HG02943 (cell line): Measurements from ENCODE around the gene TCF7.
"Not testable (repeated sequence)": the region's sequence is repeated elsewhere in the genome, so short reads cannot be mapped to it uniquely, and the experiment has no call there.

Experiments used
- ATAC-seq: cut with Tn5 transposase; IDR thresholded peaks from one replicate; pipeline ENCODE4 v1.9.1; 2021; ENCODE audit warnings: mild to moderate bottlenecking, low read depth, moderate library complexity; ENCODE audit not compliant: unreplicated experiment

TCF7 gene

DNA sequence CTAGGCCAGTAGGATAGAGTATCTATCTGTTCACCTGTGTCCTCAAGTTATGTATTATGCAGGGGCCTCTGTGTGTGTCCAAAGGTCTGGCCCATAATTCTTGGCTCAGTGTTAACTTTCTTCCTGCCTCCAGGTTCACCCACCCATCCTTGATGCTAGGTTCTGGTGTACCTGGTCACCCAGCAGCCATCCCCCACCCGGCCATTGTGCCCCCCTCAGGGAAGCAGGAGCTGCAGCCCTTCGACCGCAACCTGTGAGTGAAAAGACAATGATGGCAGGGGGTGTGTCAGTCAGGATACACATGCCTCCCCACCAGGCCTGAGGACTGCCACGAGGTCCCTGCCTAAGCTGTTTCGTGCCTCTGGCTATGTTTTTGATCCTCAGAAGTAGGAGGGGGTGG is 27.6 kb downstream of the TCF7 start:
- no peak for ATAC-seq

DNA sequence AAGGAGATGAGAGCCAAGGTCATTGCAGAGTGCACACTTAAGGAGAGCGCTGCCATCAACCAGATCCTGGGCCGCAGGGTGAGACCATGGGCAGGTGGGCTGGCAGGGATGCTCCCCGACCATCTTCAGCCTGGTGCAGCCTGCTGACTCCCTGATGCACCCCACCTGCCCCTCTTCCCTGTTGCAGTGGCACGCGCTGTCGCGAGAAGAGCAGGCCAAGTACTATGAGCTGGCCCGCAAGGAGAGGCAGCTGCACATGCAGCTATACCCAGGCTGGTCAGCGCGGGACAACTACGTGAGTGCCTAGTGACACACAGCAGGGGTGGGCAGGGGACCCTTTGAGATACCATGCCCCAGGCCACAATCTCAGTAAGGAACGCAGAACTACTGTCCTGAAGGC is 28.3 kb downstream of the TCF7 start:
- no peak for ATAC-seq

DNA sequence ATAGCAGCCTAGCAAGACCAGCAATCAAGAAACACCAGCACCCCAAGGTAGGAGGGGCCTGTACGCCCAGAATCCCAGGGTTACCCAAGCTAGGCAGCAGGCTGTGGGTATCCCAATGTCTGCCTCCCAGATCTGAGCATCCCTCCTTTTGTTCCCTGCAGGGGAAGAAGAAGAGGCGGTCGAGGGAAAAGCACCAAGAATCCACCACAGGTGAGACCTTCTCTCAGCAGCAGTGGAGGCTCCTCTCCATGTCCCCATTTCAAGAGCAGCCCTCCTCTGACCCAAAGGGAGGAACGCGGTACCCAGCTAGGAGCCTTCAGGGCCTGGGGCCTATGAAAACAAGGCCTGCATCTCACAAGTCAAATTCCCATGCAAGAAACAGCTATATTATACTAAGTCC is 28.9 kb downstream of the TCF7 start:
- ATAC-seq: no peak

DNA sequence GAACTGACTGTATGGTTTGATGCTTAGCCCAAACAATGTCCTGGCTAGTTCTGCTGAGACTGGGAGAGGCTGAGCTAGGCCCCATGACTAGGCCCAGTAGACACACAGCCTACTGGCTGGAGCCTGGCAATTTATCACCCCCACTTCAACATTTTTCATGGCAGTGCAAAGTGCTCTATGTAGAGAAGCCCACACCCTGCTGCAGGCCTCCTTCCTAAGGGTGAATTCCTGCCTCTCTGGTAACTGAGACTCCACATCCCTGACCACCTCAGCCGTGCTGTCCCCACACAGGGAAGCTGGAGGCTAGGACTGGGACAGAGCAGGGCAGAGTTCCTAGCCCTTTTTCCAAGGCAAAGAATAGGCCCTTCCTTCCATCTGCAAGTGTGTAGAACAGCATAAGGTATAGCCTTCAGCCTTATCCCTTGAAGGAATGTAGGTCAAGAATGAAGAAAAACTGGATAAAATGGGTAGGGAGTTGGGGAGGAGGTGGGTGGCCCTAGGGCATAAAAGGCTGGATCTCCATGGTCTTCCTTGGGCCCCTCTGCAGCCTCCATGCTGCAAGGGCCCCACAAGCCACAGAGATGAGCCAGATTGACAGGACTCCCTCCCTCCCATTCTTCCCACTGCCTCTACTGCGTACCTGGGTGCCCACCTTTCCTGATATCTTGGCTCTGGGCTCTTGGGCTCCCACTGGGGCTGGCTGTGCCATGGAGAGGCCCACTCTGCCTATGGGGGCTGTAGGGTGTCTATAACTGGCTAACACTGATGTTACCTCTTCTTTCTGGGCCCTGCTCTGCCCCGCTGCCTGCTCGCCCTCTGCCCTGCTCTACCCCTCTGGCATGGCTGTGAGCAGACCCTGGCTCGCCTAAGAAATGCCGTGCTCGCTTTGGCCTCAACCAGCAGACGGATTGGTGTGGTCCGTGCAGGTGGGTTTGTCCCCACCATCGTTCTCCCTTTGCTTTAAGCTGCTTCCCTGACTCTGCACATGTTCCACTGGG is 29.8 kb downstream of the TCF7 start:
- ATAC-seq: no peak

DNA sequence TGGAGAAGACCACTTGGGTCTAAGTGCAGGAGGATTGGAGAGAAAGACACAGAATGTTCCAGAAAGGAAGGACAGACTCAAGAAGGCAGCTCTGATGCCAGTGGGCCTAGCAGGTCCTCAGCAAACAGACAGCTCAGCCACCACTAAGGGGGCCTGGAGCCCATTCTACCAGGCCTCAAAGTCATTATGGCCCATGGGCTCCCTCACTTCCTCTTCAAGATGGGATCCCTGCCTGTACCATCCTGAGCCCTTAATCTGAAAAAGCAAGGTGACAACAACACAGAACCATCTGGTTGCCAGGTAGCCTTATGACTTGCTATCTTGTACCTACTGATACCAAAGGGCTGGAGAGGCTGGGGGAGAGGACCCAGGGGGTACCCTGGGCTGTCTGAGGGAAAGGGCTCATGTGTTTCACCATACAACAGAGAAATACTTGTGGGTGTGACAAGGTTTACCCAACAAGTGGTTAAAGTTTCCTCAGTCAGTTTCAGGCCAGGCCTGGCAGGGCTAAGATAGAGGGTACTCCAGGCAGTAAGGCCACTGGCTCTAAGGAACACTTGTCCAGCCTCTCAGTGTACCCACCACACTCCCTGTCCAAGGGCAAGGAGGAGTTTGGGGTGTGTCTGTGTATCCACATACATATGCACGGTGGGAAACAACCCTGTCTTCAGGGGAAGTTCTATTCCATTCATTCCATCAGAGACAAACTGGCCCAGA is 30.7 kb downstream of the TCF7 start:
- ATAC-seq: no peak

DNA sequence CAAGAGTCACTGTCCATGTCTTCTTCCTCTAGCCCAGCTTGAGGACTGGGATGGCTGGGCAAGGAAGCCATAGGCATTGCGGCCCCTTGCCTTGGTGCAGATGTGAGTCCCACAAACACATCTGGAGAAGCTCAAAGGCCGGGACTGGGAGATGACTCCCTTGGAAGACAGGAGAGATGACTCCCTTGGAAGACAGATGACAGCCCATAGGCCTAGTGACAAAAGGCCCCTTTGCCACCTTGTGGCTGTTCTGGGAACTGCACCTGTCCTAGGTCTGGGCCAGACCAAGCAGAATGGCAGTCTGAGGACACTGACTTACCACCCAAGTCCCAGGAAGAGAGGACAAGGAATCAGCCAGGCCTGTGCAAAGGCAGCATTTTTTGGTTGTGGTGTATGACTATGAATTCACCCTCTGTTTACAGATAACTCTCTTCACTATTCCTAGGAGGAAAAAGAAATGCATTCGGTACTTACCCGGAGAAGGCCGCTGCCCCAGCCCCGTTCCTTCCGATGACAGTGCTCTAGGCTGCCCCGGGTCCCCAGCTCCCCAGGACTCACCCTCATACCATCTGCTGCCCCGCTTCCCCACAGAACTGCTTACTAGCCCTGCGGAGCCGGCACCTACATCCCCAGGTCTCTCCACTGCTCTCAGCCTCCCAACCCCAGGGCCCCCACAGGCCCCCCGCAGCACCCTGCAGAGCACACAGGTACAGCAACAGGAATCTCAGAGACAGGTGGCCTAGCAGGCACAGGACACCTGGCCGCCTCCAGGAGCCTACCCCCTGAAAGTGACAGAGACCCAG is 31.5 kb downstream of the TCF7 start:
- ATAC-seq: no peak

DNA sequence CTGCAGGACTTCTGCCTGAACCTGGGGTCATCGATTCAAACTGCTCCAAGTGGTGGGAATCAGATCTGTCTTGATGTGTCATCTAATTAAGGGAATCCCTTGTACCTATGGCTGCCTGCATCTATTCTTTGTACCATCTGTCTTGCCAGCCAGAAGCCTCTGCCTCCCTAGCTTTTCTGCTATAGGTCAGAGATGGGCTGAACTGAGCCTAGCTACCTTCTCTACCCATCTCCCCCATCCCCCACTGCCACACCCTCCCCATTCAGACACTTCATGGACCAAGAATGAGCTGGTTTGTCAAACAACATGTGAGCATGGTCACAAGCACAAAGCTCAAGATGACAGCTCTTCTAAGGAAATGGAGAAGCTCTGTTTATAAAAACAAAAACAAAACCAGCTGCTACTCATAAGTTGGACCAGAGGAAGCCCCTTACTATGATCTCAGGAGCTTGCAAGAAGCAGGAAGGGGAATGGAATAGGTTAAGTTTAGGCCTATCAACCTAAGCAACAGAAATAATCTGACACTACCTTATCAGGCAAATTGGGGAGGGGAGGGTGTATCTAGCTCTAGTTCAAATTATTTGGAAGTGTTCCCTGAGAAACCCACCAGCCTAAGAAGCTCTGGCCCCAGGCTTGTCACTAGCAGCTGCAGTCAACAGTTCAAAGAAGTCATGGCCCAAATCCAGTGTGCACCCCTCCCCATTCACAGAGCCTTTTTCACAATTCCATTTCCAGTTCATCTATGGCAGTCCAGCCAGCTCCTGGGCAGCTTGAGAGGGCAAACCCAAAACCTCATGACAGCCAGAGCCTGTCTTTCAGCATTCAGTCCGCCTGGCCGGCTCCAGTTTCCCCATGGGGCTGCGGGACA is 32.4 kb downstream of the TCF7 start:
- ATAC-seq: no peak

DNA sequence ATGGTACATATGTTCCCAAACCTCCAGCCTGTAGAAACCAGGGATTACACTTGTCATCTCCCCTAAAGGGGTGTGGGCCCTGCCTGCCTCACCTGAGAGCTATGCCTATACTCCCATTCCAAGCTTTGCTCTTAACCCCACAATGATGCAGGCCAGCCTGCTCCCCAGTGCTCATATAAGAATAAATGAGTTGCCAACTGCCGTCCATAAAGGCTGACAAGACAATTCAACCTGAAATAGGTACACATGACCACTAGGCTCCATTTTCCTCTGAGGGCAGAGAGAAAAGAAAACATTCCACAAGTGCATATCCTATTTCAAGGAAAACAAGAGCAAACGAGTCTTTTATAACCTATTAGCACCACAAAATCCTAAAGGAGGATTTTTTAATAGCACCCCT is 33.8 kb downstream of the TCF7 start:
- no peak for ATAC-seq

DNA sequence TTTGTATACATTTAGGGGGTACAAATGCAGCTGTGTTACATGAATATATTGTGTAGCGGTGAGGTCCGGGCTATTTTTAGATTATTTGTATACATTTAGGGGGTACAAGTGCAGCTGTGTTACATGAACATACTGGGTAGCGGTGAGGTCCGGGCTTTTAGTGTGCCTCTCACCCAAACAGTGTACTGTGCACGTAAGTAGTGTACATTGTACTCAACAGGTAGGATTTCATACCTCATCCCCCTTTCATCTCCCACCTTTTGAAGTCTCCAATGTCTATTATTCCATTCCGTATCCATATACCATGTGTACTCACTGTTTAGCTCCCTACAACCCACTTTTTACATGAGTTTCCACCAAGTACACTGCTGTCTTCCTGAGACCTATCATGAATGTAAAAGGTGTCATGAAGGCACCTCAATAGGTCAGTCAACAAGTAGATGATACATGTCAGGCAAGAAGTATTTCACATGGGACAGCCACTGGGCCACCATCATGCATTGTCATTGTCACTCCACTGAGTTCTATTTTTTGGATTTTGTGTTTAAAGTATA is 34.6 kb downstream of the TCF7 start:
- ATAC-seq: no peak

DNA sequence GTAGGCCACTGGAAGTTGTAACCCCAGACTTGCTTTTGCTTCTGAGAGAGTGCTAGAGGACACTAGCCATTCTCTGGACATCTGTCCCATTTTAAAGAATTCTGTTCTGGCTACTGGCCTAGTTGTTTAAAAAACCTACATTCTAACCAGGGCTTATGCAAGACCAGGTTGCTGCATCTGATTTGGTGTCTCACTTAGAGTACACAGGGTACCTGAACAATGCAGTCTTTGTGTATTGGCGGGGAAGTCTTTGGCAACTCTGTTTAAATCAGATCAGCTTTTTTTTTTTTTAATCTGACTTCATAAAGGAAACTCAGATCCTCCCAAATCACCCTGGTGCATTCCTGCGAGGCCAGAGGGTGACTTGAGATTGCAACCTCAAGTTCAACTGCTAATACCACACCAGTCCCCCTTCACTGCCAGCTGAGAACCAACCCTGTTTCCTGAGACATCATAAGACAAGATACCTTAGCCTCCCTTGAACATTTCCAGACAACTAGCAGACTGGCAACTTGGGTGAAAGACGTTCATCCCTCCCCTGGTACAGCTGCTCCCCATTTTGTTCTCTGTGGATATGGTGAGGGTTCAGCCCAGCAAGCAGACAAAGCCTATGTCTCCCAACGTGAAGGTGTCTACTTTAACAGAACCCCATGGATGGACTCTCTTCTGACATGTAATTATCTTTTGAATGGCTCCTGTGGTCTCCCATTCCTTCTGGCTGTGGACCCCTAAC is 35.3 kb downstream of the TCF7 start:
- no peak for ATAC-seq

DNA sequence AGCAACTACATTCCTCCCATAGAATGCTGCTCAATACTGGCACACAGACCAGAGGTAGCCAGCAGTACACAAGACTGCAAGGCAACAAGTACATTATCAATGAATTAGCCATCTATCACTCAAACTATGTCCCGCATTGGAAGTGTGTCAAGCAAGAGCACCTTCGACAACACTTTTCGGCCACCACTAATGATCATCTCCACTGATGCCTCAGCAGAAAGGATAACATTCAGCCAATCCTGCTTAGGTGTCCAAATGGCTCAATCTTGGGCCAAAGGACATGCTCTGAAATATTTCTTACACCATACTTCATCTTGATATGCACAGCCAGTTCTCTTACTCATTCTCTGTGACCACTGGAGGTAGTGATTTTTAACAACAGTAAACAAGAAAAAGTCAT is 37.2 kb downstream of the TCF7 start:
- no peak for ATAC-seq

DNA sequence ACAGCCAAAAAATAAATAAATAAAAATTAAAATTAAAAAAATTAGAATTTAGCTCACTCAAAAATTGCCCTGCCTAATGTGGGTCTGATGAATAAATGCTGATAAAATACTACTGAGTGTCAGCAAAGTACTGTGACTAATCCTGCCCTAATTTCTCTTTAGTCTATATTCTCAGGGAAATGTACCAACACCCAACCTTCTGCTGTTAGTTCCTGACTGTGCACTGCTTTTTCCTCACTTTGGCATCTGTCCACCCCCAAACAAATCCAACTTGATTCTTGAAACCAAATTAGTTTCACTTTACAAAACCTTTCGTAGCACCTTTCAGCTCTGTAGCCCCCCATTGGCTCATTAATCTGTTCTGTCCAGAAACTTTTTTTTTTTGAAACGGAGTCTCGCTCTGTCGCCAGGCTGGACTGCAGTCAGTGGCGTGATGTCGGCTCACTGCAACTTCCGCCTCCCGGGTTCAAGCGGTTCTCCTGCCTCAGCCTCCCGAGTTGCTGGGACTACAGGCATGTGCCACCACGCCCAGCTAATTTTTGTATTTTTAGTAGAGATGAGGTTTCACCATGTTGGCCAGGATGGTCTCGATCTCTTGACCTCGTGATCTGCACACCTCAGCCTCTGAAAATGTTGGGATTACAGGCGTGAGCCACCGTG is 37.8 kb downstream of the TCF7 start:
- not testable (repeated sequence) for ATAC-seq

DNA sequence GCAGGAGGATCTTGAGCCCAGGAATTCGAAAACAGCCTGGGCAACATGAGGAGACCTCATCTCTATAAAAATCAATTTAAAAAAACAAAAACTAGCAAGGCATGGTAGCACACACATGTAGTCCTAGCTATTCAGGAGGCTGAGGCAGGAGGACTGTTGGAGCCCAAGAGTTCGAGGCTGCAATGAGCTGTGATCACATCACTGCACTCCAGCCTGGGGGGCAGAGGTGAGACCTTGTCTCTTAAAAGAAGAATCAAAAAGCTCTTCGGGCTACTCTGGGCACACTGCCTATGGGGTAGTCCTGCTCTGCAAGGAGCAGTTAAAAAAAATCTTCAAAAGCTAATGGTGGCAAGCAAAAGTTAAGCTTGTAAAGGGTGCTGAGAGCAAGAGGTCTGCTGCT is 38.8 kb downstream of the TCF7 start:
- no peak for ATAC-seq

DNA sequence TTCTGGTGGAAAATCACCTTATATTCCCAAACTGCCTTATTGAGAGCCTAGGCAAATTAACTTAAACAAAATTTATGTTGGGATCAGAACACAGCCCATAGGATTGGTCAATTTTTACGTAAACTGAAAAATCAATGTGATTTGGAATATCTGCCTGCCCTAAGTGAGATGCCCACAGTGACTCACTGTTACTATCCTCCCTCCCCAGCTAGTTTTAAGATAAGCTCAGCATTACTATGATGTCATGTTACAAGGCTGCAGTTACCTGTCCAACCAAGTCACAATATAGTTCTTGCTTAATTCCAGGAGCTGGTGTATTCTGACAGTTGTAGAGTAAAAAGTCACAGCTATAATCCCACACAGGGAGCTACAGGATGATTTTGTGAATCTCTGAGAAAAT is 39.2 kb downstream of the TCF7 start:
- no peak for ATAC-seq

DNA sequence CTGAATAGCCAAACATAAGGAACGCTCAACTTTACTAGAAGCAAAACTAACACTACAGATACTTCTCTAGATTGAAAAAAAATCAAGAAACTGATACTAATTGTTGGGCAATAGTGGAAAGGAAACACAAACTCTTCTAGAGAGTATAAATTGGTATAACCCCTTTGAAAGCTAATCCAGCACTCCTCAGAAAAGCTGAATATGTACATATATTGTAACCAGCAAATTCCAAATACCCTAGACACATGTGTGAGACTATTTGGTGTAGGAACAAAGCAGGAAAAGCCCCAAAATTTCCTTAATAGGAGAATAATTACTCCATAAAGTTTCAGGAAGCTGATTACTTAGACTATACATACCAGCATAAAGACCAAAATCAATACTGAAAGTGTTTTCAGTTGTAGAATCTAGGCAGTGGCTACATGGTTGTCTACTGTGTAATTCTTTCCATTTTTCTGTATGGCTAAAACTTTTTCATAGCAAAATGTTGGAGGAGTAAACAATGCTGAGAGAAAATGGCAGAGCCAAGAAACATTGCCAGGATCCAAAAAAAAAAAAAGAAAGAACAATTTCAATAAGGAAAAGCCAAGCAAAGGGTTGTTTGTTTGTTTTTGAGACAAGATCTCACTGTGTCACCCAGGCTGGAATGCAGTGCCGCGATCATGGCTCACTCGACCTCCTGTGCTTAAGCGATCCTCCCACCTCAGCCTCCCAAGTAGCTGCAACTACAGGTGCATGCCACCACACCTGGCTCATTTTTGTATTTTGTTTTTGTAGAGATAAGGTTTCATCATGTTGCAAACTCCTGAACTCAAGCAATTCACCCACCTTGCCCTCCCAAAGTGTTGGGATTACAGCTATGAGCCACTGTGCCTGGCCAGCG is 47.3 kb downstream of the TCF7 start:
- no peak for ATAC-seq

DNA sequence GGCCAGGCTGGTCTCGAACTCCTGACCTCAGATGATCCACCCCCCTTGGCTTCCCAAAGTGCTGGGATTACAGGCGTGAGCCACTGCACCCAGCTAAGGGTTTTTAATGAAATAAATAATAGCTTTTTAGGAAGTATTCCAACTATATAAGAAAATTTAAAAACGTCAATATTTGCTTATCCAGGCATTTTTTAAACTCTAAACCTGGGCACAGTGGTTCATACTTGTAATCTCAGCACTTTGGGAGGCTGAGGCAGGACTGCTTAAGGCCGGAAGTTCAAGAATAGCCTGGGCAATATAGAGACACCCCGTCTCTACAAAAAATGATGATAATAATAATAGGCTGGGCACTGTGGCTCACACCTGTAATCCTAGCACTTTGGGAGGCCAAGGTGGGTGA is 48.1 kb downstream of the TCF7 start:
- no peak for ATAC-seq

DNA sequence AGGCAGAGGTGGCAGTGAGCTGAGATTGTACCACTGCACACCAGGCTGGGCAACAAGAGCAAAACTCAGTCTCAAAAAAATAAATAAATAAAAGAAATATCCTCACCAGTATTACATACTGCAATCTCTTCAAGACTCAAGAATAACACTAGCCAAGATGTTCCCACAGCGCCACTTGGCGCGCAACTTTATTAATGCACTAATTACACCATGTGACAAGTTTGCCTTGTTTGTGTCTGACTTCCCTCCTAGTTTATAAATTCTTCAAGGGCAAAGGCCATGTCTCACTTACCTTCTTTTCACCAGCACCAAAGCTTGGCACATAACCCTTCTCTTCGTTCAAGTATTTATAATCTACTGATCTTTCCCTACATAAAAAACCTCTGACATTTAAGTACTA is 57.5 kb downstream of the TCF7 start:
- ATAC-seq: no peak
